ENCODE data around the gene STARD3NL. TPM values are rescaled to one million over a fixed set of nuclear protein-coding genes. Genes with fewer than 3 reads are reported as not detected.

Gene STARD3NL, protein sequence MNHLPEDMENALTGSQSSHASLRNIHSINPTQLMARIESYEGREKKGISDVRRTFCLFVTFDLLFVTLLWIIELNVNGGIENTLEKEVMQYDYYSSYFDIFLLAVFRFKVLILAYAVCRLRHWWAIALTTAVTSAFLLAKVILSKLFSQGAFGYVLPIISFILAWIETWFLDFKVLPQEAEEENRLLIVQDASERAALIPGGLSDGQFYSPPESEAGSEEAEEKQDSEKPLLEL
- 38.6 and 41.2 TPM in 2 replicates for total RNA-seq (2014; rRNA removed; shearing (Covaris generic))

DNA sequence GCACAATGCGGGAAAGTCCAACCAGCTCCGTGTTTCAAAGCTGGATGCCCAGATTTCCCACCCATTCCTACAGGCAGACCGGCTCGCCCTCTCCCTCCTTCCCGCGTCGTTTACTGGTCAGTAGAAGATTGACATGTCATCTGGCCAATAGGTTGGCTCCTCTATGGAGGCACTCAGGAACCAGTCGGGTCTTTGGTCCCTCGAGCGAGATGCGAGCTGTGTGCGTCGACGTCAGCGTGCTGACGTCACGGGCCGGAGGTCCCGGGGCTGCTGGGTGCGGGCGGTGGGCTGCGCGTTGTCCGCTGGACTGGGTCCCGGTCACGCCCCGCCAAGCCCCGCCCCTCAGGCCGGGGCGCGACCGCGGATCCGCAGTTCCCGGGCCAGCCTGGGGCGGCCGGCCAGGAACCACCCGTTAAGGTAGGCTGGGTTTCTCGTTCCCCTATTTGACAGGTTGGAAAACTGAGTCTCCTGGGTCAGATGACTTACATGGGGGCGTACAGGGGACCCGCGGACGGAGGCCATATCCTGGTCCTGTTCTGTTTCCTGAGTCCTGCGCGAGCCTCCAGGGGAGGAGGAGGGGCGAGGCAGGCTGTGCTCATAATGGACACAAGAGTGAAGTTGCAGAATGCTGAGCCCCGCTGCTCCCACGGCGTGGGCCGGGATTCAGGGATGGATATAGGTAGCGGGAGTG, at the start of gene STARD3NL:
Gene STARD3NL, plus strand, starts transcription at position 242 of the 691 bp plus-strand sequence. CDS start 29,260 bp downstream, outside the sequence.

DNA sequence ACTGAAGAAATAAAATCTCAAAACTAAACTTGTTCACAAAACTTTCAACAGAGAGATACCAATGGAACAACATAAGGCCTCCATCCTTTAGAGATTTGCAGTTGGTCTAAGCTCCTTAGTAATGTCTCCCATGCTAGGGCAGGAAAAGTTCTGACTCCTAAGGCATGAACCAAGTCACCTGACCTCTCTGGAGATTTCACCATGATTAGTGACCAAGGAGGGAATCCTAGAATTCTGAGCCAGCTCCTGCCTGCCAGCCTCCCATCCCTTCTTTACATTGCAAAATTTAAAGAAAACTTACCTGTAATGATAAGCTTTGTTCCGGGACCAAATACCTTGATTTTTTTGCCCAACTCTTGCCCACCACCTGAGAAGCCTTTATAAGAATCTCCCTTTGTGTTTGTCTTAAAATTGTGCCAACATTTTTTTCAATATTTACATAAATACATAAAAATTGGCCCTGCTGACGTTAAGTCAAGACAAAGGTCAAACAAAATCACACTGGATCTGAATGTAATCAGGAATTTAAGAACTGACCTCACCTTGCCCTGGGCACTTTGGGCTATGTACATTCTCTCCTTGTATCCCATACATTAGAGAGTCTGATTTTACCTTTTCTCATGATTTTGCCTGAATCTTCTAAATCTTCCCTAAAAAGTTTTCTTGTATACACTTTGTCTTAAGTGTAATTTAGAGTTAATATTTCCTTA, 95.4 kb downstream of the STARD3NL start, which contains the start of gene TARP:
Gene TARP, minus strand, starts transcription at position 351 of the 710 bp plus-strand sequence.

Small RNA genes lying within 50 kb of the gene (small RNA-seq; reads per million reads assigned to genes)
- gene TRGJ1 (not detected), gene TRGJ2 (not detected), gene TRGJP (not detected), gene TRGJP1 (not detected), gene TRGJP2 (not detected)

Measured in A375 (cell line).